Upper lobe of left lung (tissue), 4 donors: ENCODE measurements around the gene RIMS4.

ENCODE experiments used
- EP300 ChIP-seq, 4 donors: sonication (generic); formaldehyde crosslinking; IDR thresholded peaks; one replicate each; pipeline ENCODE4 v1.5.1; 2017; ENCODE audit warnings: antibody characterized with exemption in 4 of 4, control low read depth in 2 of 4
- POLR2A ChIP-seq, 4 donors: fragments of 450-650 bp; IDR thresholded peaks; one replicate each; pipeline ENCODE4 v1.5.1; 2016 to 2017; ENCODE audit warnings: antibody characterized with exemption in 4 of 4, mild to moderate bottlenecking in 2 of 4
- TF ChIP-seq, protein P1 (sequence below), 6 experiments: fragments of 450-650 bp in 4 of 6; fragments of 200-600 bp in 2 of 6; sonication (generic) in 2 of 6; IDR thresholded peaks; one replicate each; pipeline ENCODE4 v1.5.1; 2016 to 2019; ENCODE audit warnings: antibody characterized with exemption in 6 of 6

GRCh38 chr20:44716309-44717106 is 93.8 kb downstream of the RIMS4 start:
- TF ChIP-seq, protein P1, sequence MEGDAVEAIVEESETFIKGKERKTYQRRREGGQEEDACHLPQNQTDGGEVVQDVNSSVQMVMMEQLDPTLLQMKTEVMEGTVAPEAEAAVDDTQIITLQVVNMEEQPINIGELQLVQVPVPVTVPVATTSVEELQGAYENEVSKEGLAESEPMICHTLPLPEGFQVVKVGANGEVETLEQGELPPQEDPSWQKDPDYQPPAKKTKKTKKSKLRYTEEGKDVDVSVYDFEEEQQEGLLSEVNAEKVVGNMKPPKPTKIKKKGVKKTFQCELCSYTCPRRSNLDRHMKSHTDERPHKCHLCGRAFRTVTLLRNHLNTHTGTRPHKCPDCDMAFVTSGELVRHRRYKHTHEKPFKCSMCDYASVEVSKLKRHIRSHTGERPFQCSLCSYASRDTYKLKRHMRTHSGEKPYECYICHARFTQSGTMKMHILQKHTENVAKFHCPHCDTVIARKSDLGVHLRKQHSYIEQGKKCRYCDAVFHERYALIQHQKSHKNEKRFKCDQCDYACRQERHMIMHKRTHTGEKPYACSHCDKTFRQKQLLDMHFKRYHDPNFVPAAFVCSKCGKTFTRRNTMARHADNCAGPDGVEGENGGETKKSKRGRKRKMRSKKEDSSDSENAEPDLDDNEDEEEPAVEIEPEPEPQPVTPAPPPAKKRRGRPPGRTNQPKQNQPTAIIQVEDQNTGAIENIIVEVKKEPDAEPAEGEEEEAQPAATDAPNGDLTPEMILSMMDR (IDR thresholded peaks at IDR 0.05), result no peak
- TF ChIP-seq EP300 (IDR thresholded peaks at IDR 0.05) (no peak), POLR2A (IDR thresholded peaks at IDR 0.05) (no peak)
